ENCODE measurements around the gene BAHCC1. TPM values are rescaled to one million over a fixed set of nuclear protein-coding genes. Genes with fewer than 3 reads are reported as not detected.

The BAHCC1 gene
- total and polyA plus RNA-seq, 2 of the 8 experiments (the other 6 are each of a cell fraction or from before 2014, with no cell fraction given), result 0.26 to 0.58 TPM

- POLR2A ChIA-PET (ENCODE audit: partially characterized antibody), result interaction anchor here (0.7 to 0.8 kb wide), 2 partner anchors 27 to 235 kb away, joined by 3 read pairs; no protein-coding TSS in a partner anchor
- H3K23ac ChIP-seq (ENCODE audit: insufficient read length), result no peak overlapping the region
- H3K79me1 ChIP-seq (ENCODE audit: low read depth, low read length), result no peaks in the 10 kb centered on the region
- no peak overlapping the region for H3K4me2 ChIP-seq (ENCODE audit: insufficient read depth in 1 of 2, low read depth in 2 of 2, low read length in 2 of 2)
- H2BK120ac ChIP-seq (replicated peaks; ENCODE audit: low read depth, low read length), result no peak overlapping the region
- no peak overlapping the region for H3K9ac ChIP-seq (replicated peaks in 1 of 4; ENCODE audit: extremely low read depth in 1 of 4, low read depth in 3 of 4, low read length in 3 of 4)
- no peak for FAIRE-seq
- no peaks in the 10 kb centered on the region for H4K20me1 ChIP-seq (replicated peaks in 1 of 2; ENCODE audit: control insufficient read depth in 1 of 2, insufficient read depth in 2 of 2, low read length in 2 of 2)
- TF ChIP-seq POLR2AphosphoS5 (IDR thresholded peaks at IDR 0.05; ENCODE audit: low read depth, low read length) (no peak), KDM1A (IDR thresholded peaks at IDR 0.05; ENCODE audit: borderline replicate concordance, low read length) (no peak)
- DNase-seq (ENCODE audit: low read depth in 1 of 2, low spot score in 2 of 2), result no peak
- no peak overlapping the region; the same call in 1 of the 2 replicates for H2BK12ac ChIP-seq (ENCODE audit: low read depth, low read length)
- no peak overlapping the region for H2BK15ac ChIP-seq (ENCODE audit: low read length)
- no peak overlapping the region for H3K14ac ChIP-seq (ENCODE audit: insufficient read length)
- WGBS, 2 experiments (ENCODE audit: extremely low coverage in 1 of 2, insufficient coverage in 1 of 2, insufficient read length in 1 of 2, insufficient replicate concordance in 2 of 2, low coverage in 1 of 2, low lambda C conversion rate in 2 of 2, missing lambda C conversion rate in 1 of 2), result 89% methylated on average over 21 of the region's 24 CpGs; no CpG with 5 or more reads in 1 of the 2 experiments
- H3K4me1 ChIP-seq (replicated peaks in 1 of 4; ENCODE audit: control insufficient read depth in 3 of 4, insufficient read depth in 4 of 4, low read length in 3 of 4), result no peaks in the 10 kb centered on the region; a peak in 1 of 7 replicates
- no peak overlapping the region for H3K18ac ChIP-seq (ENCODE audit: extremely low read depth, low read length)
- no peak overlapping the region for H2BK20ac ChIP-seq (ENCODE audit: low read length)
- no peaks in the 10 kb centered on the region for H3K9me3 ChIP-seq (ENCODE audit: insufficient read depth in 2 of 2, low read depth in 1 of 2, low read length in 1 of 2)
- H3K36me3 ChIP-seq (ENCODE audit: control insufficient read depth in 2 of 4, insufficient read depth in 4 of 4, low read length in 3 of 4), result no peaks in the 10 kb centered on the region
- no peaks in the 10 kb centered on the region for H3K79me2 ChIP-seq (ENCODE audit: control insufficient read depth in 1 of 2, insufficient read depth in 2 of 2, low read length in 2 of 2)
- no peak overlapping the region for H3K56ac ChIP-seq (replicated peaks; ENCODE audit: insufficient read length, low read depth, low read length)
- no peak overlapping the region for H2BK5ac ChIP-seq (ENCODE audit: low read depth, low read length)
- CTCF ChIA-PET (ENCODE audit: partially characterized antibody), result interaction anchor here (0.7 to 2.5 kb wide), 9 partner anchors 9 to 82 kb away, joined by 3 to 9 read pairs (median 3); no protein-coding TSS in a partner anchor
- no peaks in the 10 kb centered on the region for H3K23me2 ChIP-seq (ENCODE audit: low read depth, low read length)
- no peak overlapping the region for H4K91ac ChIP-seq (replicated peaks; ENCODE audit: insufficient read length, low read length)
- H3K27me3 ChIP-seq (replicated peaks in 1 of 4; ENCODE audit: control insufficient read depth in 3 of 4, extremely low read depth in 1 of 4, insufficient read depth in 3 of 4, low read length in 3 of 4), result no peaks in the 10 kb centered on the region
- no peak overlapping the region for H3K4ac ChIP-seq (replicated peaks; ENCODE audit: insufficient read length, low read depth, low read length)
- H2AFZ ChIP-seq (ENCODE audit: low read length), result no peak overlapping the region
- H2AK5ac ChIP-seq (ENCODE audit: low read depth, low read length), result no peak overlapping the region
- no peak overlapping the region for H4K5ac ChIP-seq (ENCODE audit: insufficient read length, low read depth, low read length)
- no peak overlapping the region for H3K27ac ChIP-seq (ENCODE audit: low read depth, low read length)
- no peak overlapping the region; the same call in 1 of the 2 replicates for H4K8ac ChIP-seq (ENCODE audit: extremely low read depth, insufficient read depth, low read length)
- H3K4me3 ChIP-seq (ENCODE audit: extremely low read depth in 1 of 4, insufficient read depth in 2 of 4, low read depth in 3 of 4, low read length in 4 of 4), result no peak overlapping the region
Observed at GRCh38 chr17:81373536-81374160, 21.6 kb upstream of the BAHCC1 start.

All from H1 (cell line).